Activated naive CD4-positive, alpha-beta T cell treated with anti-CD3 and anti-CD28 coated beads, Interleukin-2, amount 10 ng/mL, durations not matched to agents 7 days and 5 days (primary cell): ENCODE results near the gene RFWD3.

ENCODE experiments used
- CTCF ChIA-PET: fragments of 350-600 bp; sonication (Branson Sonifier 250); formaldehyde crosslinking; loops from one replicate; lab custom pipeline; 2021; ENCODE audit warnings: antibody characterized with exemption; lab: Charles Lee
- DNase-seq: peaks from one replicate; pipeline ENCODE4 v3.0.0-alpha.2; 2020
- H3K27ac Mint-ChIP-seq: one replicate; pipeline ENCODE4 v1.8.0; 2021; ENCODE audit warnings: mild to moderate bottlenecking, moderate library complexity, mixed read lengths
- H3K27me3 Mint-ChIP-seq: one replicate; pipeline ENCODE4 v1.8.0; 2021; ENCODE audit warnings: mild to moderate bottlenecking, mixed read lengths
- H3K36me3 Mint-ChIP-seq: one replicate; pipeline ENCODE4 v1.8.0; 2021; ENCODE audit warnings: mixed read lengths
- H3K4me1 Mint-ChIP-seq: one replicate; pipeline ENCODE4 v1.8.0; 2021; ENCODE audit warnings: mixed read lengths
- H3K4me3 Mint-ChIP-seq: one replicate; pipeline ENCODE4 v1.8.0; 2021; ENCODE audit warnings: mild to moderate bottlenecking, moderate library complexity, mixed read lengths
- H3K9me3 Mint-ChIP-seq: one replicate; pipeline ENCODE4 v1.8.0; 2021; ENCODE audit warnings: mixed read lengths

RFWD3 gene

DNA sequence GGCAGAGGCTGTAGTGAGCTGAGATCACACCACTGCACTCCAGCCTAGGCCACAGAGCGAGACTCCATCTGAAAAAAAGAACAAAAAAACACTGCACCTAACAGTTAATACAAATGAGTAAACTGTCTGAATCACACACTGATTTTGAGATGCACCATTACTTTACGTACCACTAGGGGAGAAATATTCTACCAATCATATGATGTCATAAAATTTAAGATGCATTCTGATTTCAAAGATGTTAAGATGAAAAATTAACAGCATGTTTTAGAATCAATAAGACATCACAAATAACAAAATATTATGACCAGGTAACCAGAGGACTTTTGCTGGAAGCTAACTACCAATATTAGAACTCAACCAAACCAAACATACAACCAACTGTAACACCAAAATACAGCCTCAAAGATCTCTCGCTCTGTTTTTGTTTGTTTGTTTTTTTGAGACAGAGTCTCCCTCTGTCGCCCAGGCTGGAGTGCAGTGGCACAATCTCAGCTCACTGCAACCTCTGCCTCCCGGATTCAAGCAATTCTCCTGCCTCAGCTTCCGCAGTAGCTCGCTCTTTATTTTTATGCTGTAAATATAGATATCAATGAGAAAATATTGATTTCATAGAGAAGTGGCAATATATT, 91.4 kb downstream of the RFWD3 start:
- Mint-ChIP-seq H3K9me3 (no peaks in the 10 kb centered on the region), H3K4me3 (no peak overlapping the region), H3K4me1 (peaks cover 35% of the 10 kb centered on the region), H3K36me3 (peaks cover 16% of the 10 kb centered on the region), H3K27me3 (no peaks in the 10 kb centered on the region), H3K27ac (peak overlapping the region; percentile 5)
- CTCF ChIA-PET, result no interaction called here
- DNase-seq, result no peak

DNA sequence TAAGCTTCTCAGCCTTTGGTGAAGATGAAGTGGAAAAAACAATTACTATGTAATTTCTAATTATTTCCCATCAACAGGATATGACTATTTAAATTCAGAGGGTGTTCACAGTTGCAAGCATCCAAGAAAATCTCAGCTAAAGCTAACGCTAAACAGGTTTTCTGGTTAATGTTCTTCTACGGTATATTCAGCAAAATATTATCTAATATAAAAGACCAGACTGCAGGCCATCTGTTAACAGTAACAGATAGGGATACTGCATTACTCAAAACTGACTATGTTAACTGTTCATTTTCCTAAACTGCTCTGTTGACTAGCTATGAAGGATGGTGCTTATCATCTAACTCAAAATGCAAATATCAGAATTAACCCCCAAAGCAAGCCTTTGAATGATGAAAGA, 92.5 kb downstream of the RFWD3 start:
- no peaks in the 10 kb centered on the region for H3K9me3 Mint-ChIP-seq
- CTCF ChIA-PET, result no interaction called here
- peaks cover 33% of the 10 kb centered on the region for H3K4me1 Mint-ChIP-seq
- H3K36me3 Mint-ChIP-seq, result peaks cover 17% of the 10 kb centered on the region
- DNase-seq, result no peak
- no peaks in the 10 kb centered on the region for H3K27me3 Mint-ChIP-seq
- H3K27ac Mint-ChIP-seq, result no peak overlapping the region
- no peak overlapping the region for H3K4me3 Mint-ChIP-seq

DNA sequence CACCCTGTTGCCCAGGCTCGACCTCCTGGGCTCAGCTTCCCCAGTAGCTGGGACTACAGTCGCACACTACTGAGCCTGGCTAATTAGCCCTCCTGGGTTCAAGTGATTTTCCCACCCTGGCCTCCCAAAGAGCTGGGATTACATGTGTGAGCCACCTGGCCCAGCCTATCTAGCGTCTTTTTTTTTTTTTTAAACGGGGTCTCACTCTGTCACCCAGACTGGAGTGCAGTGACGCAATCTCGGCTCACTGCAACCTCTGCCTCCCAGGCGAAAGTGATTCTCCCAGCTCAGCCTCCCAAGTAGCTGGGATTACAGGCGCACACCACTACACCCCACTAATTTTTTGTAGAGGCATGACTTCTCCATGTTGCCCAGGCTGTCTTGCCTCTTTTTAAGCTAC, 93.1 kb downstream of the RFWD3 start:
- DNase-seq, result no peak
- CTCF ChIA-PET, result no interaction called here
- Mint-ChIP-seq H3K4me1 (peaks cover 31% of the 10 kb centered on the region), H3K4me3 (no peak overlapping the region), H3K36me3 (peaks cover 18% of the 10 kb centered on the region), H3K27me3 (no peaks in the 10 kb centered on the region), H3K9me3 (no peaks in the 10 kb centered on the region), H3K27ac (no peak overlapping the region)
